ENCODE measurements around the gene MUC20.
"Not testable (repeated sequence)": the region's sequence is repeated elsewhere in the genome, so short reads cannot be mapped to it uniquely, and the experiment has no call there.

The MUC20 gene, protein sequence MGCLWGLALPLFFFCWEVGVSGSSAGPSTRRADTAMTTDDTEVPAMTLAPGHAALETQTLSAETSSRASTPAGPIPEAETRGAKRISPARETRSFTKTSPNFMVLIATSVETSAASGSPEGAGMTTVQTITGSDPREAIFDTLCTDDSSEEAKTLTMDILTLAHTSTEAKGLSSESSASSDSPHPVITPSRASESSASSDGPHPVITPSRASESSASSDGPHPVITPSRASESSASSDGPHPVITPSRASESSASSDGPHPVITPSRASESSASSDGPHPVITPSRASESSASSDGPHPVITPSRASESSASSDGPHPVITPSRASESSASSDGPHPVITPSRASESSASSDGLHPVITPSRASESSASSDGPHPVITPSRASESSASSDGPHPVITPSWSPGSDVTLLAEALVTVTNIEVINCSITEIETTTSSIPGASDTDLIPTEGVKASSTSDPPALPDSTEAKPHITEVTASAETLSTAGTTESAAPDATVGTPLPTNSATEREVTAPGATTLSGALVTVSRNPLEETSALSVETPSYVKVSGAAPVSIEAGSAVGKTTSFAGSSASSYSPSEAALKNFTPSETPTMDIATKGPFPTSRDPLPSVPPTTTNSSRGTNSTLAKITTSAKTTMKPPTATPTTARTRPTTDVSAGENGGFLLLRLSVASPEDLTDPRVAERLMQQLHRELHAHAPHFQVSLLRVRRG

DNA sequence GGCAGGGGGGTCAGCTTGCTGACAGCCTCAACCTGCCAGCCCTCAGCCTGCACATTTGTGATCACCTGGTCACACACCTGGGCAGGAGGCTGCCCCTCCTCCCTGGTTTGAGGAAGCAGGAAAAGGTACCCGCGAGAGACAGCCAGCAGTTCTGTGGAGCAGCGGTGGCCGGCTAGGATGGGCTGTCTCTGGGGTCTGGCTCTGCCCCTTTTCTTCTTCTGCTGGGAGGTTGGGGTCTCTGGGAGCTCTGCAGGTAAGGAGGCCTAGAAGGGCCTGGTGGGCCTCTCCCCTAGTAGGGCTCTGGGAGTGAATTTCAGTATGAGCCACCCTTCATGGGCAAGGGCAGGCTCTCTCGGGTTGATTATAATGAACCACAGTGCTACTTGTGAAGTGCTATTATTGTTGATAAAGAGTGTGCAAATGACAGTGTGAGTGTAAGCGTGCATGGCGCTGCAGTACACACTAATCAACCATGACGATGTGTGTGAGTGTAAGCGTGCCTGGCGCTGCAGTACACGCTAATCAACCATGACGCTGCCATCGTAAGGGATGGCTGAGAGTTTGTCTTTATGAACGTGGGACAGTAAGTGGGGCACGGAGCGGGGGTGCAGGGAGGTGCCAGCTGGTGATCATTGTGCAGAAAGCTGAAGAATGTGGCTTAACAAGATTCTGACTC lies at the start of gene MUC20:
TSS of gene MUC20 (plus strand) at position 148 of the 676 bp plus-strand sequence. CDS start at position 178, 30 bp downstream.
- not testable (repeated sequence) for DNase-seq

GRCh38 chr3:195671283-195671682 lies 49.5 kb upstream of the MUC20 start:
- not testable (repeated sequence) for DNase-seq

DNA sequence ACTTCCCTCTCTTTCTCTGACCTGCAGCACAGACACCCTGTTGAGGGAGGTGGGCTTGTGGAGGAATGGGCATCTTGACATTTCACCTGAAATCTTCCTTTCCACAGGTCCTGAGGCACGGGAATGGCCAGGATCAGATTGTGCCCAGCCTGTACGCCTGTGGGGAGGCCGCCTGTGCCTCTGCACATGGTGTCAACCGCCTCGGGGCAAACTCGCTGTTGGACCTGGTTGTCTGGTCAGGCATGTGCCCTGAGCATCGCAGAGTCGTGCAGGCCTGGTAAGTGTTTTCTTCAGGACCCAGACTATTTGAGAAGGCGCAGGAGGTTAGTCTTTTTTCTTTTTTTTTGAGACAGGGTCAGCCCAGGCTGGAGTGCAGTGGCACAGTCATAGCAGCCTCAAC lies 47.1 kb upstream of the MUC20 start:
- not testable (repeated sequence) for DNase-seq

DNA sequence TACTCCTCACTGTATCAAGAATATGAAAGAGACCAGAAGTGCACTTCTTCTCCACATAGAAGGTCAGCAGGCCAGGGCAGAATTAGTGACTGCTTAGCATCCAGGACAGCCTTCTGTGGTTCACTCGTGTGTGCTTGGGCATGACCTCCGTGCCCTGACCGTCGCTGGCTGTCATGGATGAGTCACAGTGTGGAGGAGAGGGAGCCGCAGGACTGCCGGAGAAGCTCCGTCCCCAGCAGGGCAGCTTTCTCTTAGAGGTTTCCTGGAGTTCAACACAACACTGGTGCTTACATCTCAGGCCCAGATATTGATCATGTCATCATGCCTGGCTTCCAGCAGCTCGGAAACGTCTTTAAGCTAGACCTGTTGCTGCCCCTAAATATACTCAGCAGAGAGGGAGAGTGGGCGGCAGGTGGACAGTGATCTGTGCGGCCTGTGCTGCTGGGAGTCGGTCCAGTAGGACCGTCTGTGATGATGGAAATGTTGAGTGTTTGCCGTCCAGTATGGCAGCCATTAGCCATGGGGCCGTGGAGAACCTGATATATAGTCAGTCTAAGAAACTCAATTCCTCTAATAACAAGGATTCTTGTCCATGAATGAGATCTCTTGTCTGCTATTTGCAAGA lies 42.3 kb upstream of the MUC20 start:
- not testable (repeated sequence) for DNase-seq

DNA sequence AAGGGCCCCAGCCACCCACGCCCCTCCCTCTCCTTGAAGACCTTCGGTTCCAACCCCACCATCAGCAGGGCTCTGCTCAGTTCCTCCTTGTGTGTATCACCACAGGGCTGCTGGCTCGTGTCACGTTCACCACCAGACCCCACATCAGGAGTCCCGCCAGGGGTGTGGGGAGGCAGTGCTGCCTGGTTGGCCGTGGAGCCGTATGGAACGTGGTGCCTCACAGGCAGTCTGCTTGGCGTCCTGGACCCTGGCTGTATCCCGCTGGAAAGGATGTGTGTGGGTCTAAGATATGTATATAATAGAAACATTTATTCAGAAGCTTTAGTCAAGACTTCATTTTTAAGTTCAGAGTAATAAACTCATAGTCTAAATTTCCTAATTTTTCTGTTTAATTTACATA lies 40.1 kb upstream of the MUC20 start:
- not testable (repeated sequence) for DNase-seq

- not testable (repeated sequence) for DNase-seq
Measured at GRCh38 chr3:195681458-195682103, 39.2 kb upstream of the MUC20 start.

- not testable (repeated sequence) for DNase-seq
Measured at GRCh38 chr3:195682104-195682742, 38.6 kb upstream of the MUC20 start.

GRCh38 chr3:195683722-195684526 lies 36.9 kb upstream of the MUC20 start:
- not testable (repeated sequence) for DNase-seq

- DNase-seq, result not testable (repeated sequence)
Measured at GRCh38 chr3:195684527-195685257, 36.1 kb upstream of the MUC20 start.

GRCh38 chr3:195686537-195687208 lies 34.1 kb upstream of the MUC20 start:
- DNase-seq, result not testable (repeated sequence)

GRCh38 chr3:195687209-195687760 lies 33.5 kb upstream of the MUC20 start:
- peak; percentile 55 for DNase-seq

DNA sequence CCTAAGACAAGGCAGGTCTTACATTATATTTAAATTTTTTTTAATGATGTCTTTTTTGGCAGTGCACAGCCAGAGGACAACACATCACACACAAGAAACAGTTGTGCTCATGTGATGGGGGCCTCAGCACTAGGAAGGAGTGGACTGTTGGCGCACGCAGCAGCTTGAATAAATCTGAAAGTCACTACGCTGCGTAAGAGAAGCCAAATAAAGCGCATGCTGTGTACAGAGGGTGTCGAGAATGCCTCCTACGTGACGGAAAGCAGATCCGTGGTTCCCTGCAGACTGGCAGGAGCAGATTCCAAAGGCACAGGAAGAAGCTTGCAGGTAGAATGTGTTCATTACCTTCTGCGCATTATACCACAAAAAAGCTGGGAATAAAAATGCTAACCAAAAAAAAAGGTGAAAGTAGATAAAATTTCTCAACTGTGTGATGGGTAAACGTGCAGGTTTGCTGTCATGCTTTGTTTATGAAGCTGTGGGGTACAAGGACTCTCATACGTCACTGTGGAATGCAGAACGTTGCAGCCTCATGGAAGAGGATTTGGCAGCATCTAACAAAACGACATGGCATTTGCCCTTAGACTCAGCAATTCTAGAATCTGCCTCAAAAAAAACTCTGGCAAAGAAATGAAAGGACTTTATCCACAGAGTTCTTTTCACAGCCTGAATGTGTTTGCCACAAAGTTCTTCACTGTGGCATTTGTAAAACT lies 32.2 kb upstream of the MUC20 start:
- peak; percentile 16 for DNase-seq

DNA sequence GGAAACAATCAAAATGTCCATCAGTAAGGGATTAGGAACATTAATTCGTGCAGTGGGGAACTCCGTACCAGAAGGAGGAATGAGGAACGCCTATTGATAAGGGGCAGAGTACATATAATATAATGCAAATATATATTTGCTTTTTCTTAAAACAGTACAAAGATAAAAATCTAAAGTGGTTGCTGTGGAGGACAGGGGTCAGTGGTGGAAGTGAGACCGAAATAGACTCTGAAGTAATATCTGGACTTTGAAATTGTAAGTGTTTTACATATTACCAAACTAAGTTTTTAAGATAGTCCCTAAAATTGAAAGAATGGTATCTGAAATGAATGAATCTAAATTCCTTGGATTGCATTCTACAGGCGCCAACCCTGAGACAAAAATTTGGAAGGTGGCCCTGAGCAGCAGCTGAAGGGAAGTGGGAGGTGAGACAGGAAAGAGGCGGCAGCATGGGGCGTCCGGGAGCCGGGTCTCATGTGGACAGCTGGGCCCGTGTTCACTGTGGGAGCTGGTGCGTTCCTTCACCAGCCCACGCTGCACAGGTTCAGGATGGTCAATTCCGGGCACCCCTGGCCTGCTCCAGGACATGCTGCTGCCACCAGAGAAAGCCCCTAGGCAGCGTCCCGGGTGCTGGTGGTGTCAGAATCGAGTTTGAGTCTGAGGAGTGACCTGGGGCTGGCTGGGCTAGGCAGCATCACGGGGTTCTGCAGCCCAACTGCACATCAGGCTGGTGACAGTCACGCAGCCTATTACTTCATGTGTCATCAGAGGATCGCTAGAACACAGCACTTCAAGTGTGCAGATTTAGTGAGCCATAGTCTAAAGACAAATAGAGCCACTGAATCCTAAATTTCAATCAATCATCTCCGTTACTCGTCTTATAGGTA lies 31.4 kb upstream of the MUC20 start:
- not testable (repeated sequence) for DNase-seq

DNA sequence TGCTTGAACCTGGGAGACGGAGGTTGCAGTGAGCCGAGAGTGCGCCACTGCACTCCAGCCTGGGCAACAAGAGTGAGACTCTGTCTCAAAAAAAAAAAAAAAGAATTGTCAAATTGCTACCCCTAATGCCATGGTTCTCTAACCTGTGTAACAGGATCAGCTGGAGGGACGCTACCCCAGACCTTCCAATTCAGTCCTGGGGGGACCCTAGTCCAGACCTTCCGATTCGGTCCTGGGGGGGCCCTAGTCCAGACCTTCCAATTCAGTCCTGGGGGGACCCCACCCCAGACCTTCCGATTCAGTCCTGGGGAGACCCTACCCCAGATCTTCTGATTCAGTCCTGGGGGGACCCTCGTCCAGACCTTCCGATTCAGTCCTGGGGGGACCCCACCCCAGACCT lies 29.8 kb upstream of the MUC20 start:
- no peak for DNase-seq

GRCh38 chr3:195691596-195692353 lies 29.0 kb upstream of the MUC20 start:
- DNase-seq, result not testable (repeated sequence)

DNA sequence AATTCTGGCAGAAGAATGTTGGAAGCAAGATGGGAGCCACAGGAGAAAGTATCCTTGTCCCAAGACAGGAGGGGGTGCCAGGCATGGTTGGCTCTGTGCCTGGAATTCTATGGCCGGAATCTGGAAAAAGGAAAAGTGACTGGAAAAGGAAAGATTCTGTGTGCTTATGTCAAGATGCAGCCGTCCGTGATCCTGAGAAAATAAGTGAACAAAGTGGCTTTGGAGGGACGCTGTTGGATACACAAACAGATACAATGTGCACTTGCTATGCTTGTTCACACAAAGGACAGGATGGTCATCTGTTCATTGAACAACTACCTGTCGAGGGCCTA lies 28.5 kb upstream of the MUC20 start:
- peak; percentile 12 for DNase-seq

Data from EL (cell line).